Adrenal gland (tissue), 5 donors: ENCODE data around the gene ENAM.

Experiments
- CTCF ChIP-seq, 6 experiments: fragments of 450-650 bp in 4 of 6; fragments of 200-600 bp in 2 of 6; sonication (generic) in 1 of 6; IDR thresholded peaks; 1 replicate in 5 of 6; 2 replicates in 1 of 6; pipeline versions ENCODE4 v1.5.1 to v1.8.0; 2016 to 2021; ENCODE audit warnings: antibody characterized with exemption in 6 of 6, mild to moderate bottlenecking in 2 of 6, moderate library complexity in 1 of 6
- POLR2A ChIP-seq, 2 donors: fragments of 450-650 bp; IDR thresholded peaks; one replicate each; pipeline ENCODE4 v1.6.1; 2017; ENCODE audit warnings: antibody characterized with exemption in 2 of 2, mild to moderate bottlenecking in 2 of 2, moderate library complexity in 1 of 2
- donor health status: DM: no; HTN: no; CAD: no.

GRCh38 chr4:70608324-70608723 lies 20.2 kb upstream of the ENAM start:
- TF ChIP-seq CTCF (IDR thresholded peaks at IDR 0.05) (no peak), POLR2A (IDR thresholded peaks at IDR 0.05) (no peak)
